Adipose tissue (tissue), 3 donors: ENCODE data around the gene COL8A2. TPM values are rescaled to one million over a fixed set of nuclear protein-coding genes. Genes with fewer than 3 reads are reported as not detected.

ENCODE experiments used
- H3K27ac ChIP-seq: one replicate; pipeline ENCODE4 v1.5.1; 2013; ENCODE audit warnings: low read depth, low read length
- WGBS, 3 donors: extraction: QIAGEN DNeasy Blood & Tissue Kit; methylation state at CpG; one replicate each; pipeline ENCODE4 v1.1.7; 2013; 5-methylcytosine and 5-hydroxymethylcytosine counted together
- polyA plus RNA-seq, 3 donors: library from polyadenylated mRNA; stranded (reverse); fragments of 200-250 nt; gene quantifications; one replicate each; pipeline ENCODE4 v1.2.3, GENCODE V29; 2013
- donor health status: healthy with polysubstance abuse.
- donor health status: Bipolar disorder and iron deficiency.
- donor health status: healthy.

COL8A2 gene
- polyA plus RNA-seq, 3 donors: 0.18 to 1.2 (median 0.83) TPM

GRCh38 chr1:36124404-36125128 is 456 bp downstream of the COL8A2 start:
- 22 to 32% (median 28%) methylated on average over 24 to 42 of the region's 42 CpGs for WGBS, 3 donors
- H3K27ac ChIP-seq: no peak overlapping the region

GRCh38 chr1:36123356-36123755 is 1.7 kb downstream of the COL8A2 start:
- no peak overlapping the region for H3K27ac ChIP-seq
- 42 to 74% (median 49%) methylated on average over 8 of the region's 8 CpGs for WGBS, 3 donors

GRCh38 chr1:36122062-36123030 is 2.7 kb downstream of the COL8A2 start:
- WGBS, 3 donors: 82 to 87% (median 85%) methylated on average over 12 of the region's 12 CpGs
- H3K27ac ChIP-seq: no peak overlapping the region

GRCh38 chr1:36119456-36119855 is 5.6 kb downstream of the COL8A2 start:
- no peak overlapping the region for H3K27ac ChIP-seq
- WGBS, 3 donors: 45 to 59% (median 57%) methylated on average over 9 of the region's 9 CpGs

GRCh38 chr1:36118447-36119204 is 6.4 kb downstream of the COL8A2 start:
- WGBS, 3 donors: 64 to 79% (median 72%) methylated on average over 10 of the region's 10 CpGs
- no peak overlapping the region for H3K27ac ChIP-seq

- whole genome bisulfite sequencing, 3 donors: 78 to 90% (median 84%) methylated on average over 5 of the region's 5 CpGs
- no peak overlapping the region for H3K27ac ChIP-seq
Measured at GRCh38 chr1:36116901-36117300, 8.1 kb downstream of the COL8A2 start.

GRCh38 chr1:36115931-36116330 is 9.1 kb downstream of the COL8A2 start:
- WGBS, 3 donors: 52 to 78% (median 53%) methylated on average over 5 of the region's 5 CpGs
- no peak overlapping the region for H3K27ac ChIP-seq

GRCh38 chr1:36115200-36115669 is 9.8 kb downstream of the COL8A2 start:
- no peak overlapping the region for H3K27ac ChIP-seq
- WGBS, 3 donors: 67 to 71% (median 69%) methylated on average over 17 to 18 of the region's 18 CpGs

- WGBS, 3 donors: 70 to 79% (median 70%) methylated on average over 5 of the region's 5 CpGs
- H3K27ac ChIP-seq: no peak overlapping the region
Measured at GRCh38 chr1:36114371-36114770, 10.7 kb downstream of the COL8A2 start.

GRCh38 chr1:36112823-36113222 is 12.2 kb downstream of the COL8A2 start:
- 86 to 93% (median 90%) methylated on average over 9 of the region's 9 CpGs for WGBS, 3 donors
- no peak overlapping the region for H3K27ac ChIP-seq

GRCh38 chr1:36111151-36111550 is 13.9 kb downstream of the COL8A2 start:
- 59 to 62% (median 61%) methylated on average over 4 of the region's 4 CpGs for WGBS, 3 donors
- H3K27ac ChIP-seq: no peak overlapping the region

GRCh38 chr1:36109041-36109679 is 15.9 kb downstream of the COL8A2 start:
- H3K27ac ChIP-seq: no peak overlapping the region
- 57 to 87% (median 61%) methylated on average over 11 of the region's 11 CpGs for WGBS, 3 donors

GRCh38 chr1:36108314-36108713 is 16.7 kb downstream of the COL8A2 start:
- no peak overlapping the region for H3K27ac ChIP-seq
- WGBS, 3 donors: 59 to 82% (median 80%) methylated on average over 14 of the region's 14 CpGs

- no peak overlapping the region for H3K27ac ChIP-seq
- 78 to 95% (median 80%) methylated on average over 9 of the region's 9 CpGs for WGBS, 3 donors
Measured at GRCh38 chr1:36107394-36107793, 17.6 kb downstream of the COL8A2 start.

- H3K27ac ChIP-seq: no peak overlapping the region
Measured at GRCh38 chr1:36106269-36106668, 18.8 kb downstream of the COL8A2 start.

GRCh38 chr1:36101546-36101945 is 23.5 kb downstream of the COL8A2 start:
- 96% methylated on average over 5 of the region's 5 CpGs for WGBS, 3 donors
- no peak overlapping the region for H3K27ac ChIP-seq

More at GRCh38 chr1:36106269-36106668, 18.8 kb downstream of the COL8A2 start:
- 43 to 47% (median 45%) methylated on average over 5 of the region's 5 CpGs for WGBS, 3 donors

GRCh38 chr1:36100376-36100775 is 24.6 kb downstream of the COL8A2 start:
- 54 to 86% (median 66%) methylated on average over 6 of the region's 6 CpGs for WGBS, 3 donors
- no peak overlapping the region for H3K27ac ChIP-seq
